HuH-7 (cell line): ENCODE data around the gene RSPH1.
"Not testable (repeated sequence)": the region's sequence is repeated elsewhere in the genome, so short reads cannot be mapped to it uniquely, and the experiment has no call there.

Source experiments
- DNase-seq: peaks from one replicate; pipeline ENCODE4 v3.0.0; 2011; ENCODE audit warnings: low spot score

The RSPH1 gene

GRCh38 chr21:42486072-42486471 is 10.0 kb downstream of the RSPH1 start:
- no peak for DNase-seq

GRCh38 chr21:42484966-42485365 is 11.1 kb downstream of the RSPH1 start:
- no peak for DNase-seq

GRCh38 chr21:42481169-42481568 is 14.9 kb downstream of the RSPH1 start:
- no peak for DNase-seq

- no peak for DNase-seq
Measured at GRCh38 chr21:42480736-42481135, 15.3 kb downstream of the RSPH1 start.

GRCh38 chr21:42479582-42479981 is 16.4 kb downstream of the RSPH1 start:
- DNase-seq = no peak

- DNase-seq = no peak
Measured at GRCh38 chr21:42478504-42478903, 17.5 kb downstream of the RSPH1 start.

GRCh38 chr21:42476388-42477331 is 19.4 kb downstream of the RSPH1 start:
- DNase-seq = no peak

- no peak for DNase-seq
Measured at GRCh38 chr21:42475526-42476387, 20.3 kb downstream of the RSPH1 start.

- no peak for DNase-seq
Measured at GRCh38 chr21:42475036-42475435, 21.0 kb downstream of the RSPH1 start.

GRCh38 chr21:42474043-42474831 is 21.8 kb downstream of the RSPH1 start:
- peak; percentile 53 for DNase-seq

GRCh38 chr21:42473498-42474042 is 22.5 kb downstream of the RSPH1 start:
- DNase-seq = no peak

- DNase-seq = no peak
Measured at GRCh38 chr21:42472521-42472920, 23.5 kb downstream of the RSPH1 start.

GRCh38 chr21:42471716-42472330 is 24.2 kb downstream of the RSPH1 start:
- DNase-seq = no peak

GRCh38 chr21:42471206-42471605 is 24.8 kb downstream of the RSPH1 start:
- DNase-seq = no peak

GRCh38 chr21:42469726-42470125 is 26.3 kb downstream of the RSPH1 start:
- DNase-seq = not testable (repeated sequence)

GRCh38 chr21:42469272-42469671 is 26.8 kb downstream of the RSPH1 start:
- no peak for DNase-seq

- DNase-seq = no peak
Measured at GRCh38 chr21:42468491-42469131, 27.4 kb downstream of the RSPH1 start.

- peak; percentile 44 for DNase-seq
Measured at GRCh38 chr21:42467140-42467983, 28.7 kb downstream of the RSPH1 start.

- DNase-seq = no peak
Measured at GRCh38 chr21:42466700-42467099, 29.3 kb downstream of the RSPH1 start.

- DNase-seq = no peak
Measured at GRCh38 chr21:42465803-42466127, 30.3 kb downstream of the RSPH1 start.
